Motor neuron (in vitro differentiated cells): ENCODE data around the gene ACTR2. TPM values are rescaled to one million over a fixed set of nuclear protein-coding genes. Genes with fewer than 3 reads are reported as not detected.

Experiments used
- ATAC-seq, 8 experiments: fragments of 200-7000 bp; cut with Tn5 transposase; replicated peaks in 6 of 8; 2 replicates each; pipeline ENCODE4 v1.8.0; 2021; ENCODE audit warnings: mild to moderate bottlenecking in 8 of 8, moderate library complexity in 8 of 8
- H3K27ac ChIP-seq, 2 donors: fragments of 250-450 bp; sonication (Bioruptor Pico); 2 replicates each; pipeline ENCODE4 v1.9.0; 2021; ENCODE audit warnings: antibody characterized with exemption in 2 of 2, mild to moderate bottlenecking in 2 of 2, moderate library complexity in 1 of 2
- H3K4me1 ChIP-seq, 2 donors: fragments of 250-450 bp; sonication (Bioruptor Pico); replicated peaks in 1 of 2; 2 replicates each; pipeline ENCODE4 v1.6.1; 2021; ENCODE audit warnings: antibody characterized with exemption in 2 of 2, mild to moderate bottlenecking in 2 of 2, moderate library complexity in 1 of 2
- H3K4me3 ChIP-seq, 5 donors: fragments of 250-450 bp; sonication (Bioruptor Pico); 2 replicates each; pipeline ENCODE4 v1.9.0; 2021; ENCODE audit warnings: antibody characterized with exemption in 5 of 5, mild to moderate bottlenecking in 5 of 5, moderate library complexity in 4 of 5
- WGBS, 10 experiments: fragments of 450-650 bp; shearing (Covaris generic); methylation state at CpG; one replicate each; pipeline ENCODE4 v1.0.0; 2022; 5-methylcytosine and 5-hydroxymethylcytosine counted together
- in situ Hi-C, 9 experiments: fragments of 400-800 bp; cut with MboI; loops; one replicate each; pipeline ENCODE4 v1.15.0; 2021; ENCODE audit warnings: low sequenced_read_pairs in 9 of 9, low pct_unique_long_range_greater_than_20kb in 2 of 9; ENCODE audit not compliant: unreplicated experiment in 9 of 9
- total RNA-seq, 8 experiments: library from RNA; unstranded; fragments of 300-600 nt; gene quantifications; 2 replicates each; pipeline versions ENCODE4 v1.2.3 to v1.2.4, GENCODE V29; 2022

The ACTR2 gene
- total RNA-seq, 8 experiments from 2014 or later = 80.4 to 237 (median 123) TPM

DNA sequence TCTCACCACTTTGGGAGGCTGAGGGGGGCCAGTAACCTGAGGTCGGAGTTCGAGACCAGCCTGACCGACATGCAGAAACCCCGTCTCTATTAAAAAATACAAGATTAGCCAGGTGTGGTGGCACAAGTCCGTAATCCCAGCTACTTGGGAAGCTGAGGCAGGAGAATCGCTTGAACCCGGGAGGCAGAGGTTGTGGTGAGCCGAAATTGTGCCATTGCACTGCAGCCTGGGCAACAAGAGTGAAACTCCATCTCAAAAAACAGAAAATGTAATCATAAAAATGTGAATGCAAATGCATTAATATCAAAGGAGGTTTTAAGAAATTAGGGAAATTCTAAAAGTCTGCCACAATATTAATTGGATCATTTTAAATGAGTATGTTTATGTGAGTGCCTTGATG, 45.7 kb downstream of the ACTR2 start:
- WGBS, 10 experiments = 88 to 100% (median 100%) methylated on average over 1 to 8 of the region's 8 CpGs; no CpG with 5 or more reads in 4 of the 10 experiments
- H3K27ac ChIP-seq = no peak overlapping the region
- no peak overlapping the region for H3K4me3 ChIP-seq
- in situ Hi-C loops = loop anchor here in 4 of 9 experiments (25.0 kb wide), 3 partner anchors 164 to 289 kb away; partner anchors contain the start of gene SPRED2 (in 2 of the 4)
- H3K4me1 ChIP-seq = peaks cover 12 to 20% of the 10 kb centered on the region in 2 donors
- no peak for ATAC-seq

DNA sequence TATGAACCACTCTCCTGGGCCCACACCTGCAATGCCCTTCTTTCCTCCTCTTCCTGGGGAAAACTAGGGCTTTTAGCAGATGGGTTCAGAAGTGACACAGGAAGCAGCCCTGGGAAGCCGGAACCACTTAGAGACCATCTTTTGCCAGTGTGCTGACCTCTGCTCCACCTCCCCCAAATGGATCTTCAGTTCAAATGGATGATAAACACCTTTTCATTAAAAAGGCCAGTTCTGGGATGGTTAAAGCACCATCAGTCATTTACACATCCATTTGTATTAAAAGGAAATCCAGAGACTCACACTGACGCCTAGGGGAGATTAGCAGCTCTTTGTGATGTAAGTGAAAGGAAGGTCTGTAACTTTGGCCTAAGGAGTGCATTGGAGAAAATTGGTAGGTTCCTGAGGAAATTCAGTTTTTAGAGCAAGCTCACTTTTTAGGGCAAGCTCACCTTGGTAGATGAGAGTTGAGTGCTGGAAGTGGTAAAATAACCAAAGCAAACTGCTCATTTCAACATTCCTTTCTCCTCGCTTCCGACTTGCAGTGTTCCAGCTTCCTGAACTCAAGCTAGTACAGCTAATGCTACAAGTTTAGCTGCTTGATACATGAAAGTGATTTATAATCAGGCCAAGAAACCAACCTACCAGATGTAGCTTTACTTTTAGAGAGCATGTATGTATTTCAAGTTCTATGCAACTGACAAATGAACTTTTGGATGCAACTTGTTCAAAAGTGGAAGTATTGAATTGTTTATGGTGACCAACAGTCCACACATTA, 47.7 kb downstream of the ACTR2 start:
- WGBS, 10 experiments = 27 to 100% (median 55%) methylated on average over 1 to 3 of the region's 4 CpGs; no CpG with 5 or more reads in 3 of the 10 experiments

DNA sequence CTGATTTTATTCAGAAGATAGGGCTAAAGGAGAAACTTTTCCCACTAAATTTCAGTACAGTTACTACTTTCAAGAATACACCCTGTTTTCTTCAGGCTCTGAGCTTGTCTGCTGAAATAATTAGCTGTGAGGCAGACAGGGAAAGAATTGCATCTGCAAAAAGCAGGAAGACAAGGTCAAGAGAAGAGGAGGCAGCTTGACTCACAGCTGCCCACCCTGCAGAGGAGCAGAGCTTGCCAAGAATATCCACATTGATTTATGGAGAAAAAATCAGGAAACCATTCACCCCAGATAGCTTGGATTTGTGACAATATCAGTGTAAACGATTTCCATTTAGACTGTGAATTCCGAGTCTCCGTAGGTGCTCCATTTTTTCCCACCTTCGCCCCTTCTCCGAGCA, 49.0 kb downstream of the ACTR2 start:
- Histone ChIP-seq H3K4me1 (peaks cover 12 to 24% of the 10 kb centered on the region in 2 donors), H3K4me3 (no peak overlapping the region), H3K27ac (no peak overlapping the region)
- in situ Hi-C loops = loop anchor here in 2 of 9 experiments (25.0 kb wide), 2 partner anchors 161 to 286 kb away; partner anchors contain the start of gene SPRED2 (in 1 of the 2)
- 30 to 100% (median 63%) methylated on average over 1 to 5 of the region's 5 CpGs; no CpG with 5 or more reads in 2 of the 10 experiments for WGBS, 10 experiments
- peak in 6 of 8 experiments; percentile 17 to 61 (median 36) for ATAC-seq

More for the DNA sequence above, 47.7 kb downstream of the ACTR2 start:
- Histone ChIP-seq H3K27ac (no peak overlapping the region), H3K4me1 (peaks cover 12 to 24% of the 10 kb centered on the region in 2 donors), H3K4me3 (no peak overlapping the region)
- in situ Hi-C loops = loop anchor here in 2 of 9 experiments (25.0 kb wide), 2 partner anchors 162 to 287 kb away; partner anchors contain the start of gene SPRED2 (in 1 of the 2)
- peak in 1 of 8 experiments; percentile 25 for ATAC-seq

DNA sequence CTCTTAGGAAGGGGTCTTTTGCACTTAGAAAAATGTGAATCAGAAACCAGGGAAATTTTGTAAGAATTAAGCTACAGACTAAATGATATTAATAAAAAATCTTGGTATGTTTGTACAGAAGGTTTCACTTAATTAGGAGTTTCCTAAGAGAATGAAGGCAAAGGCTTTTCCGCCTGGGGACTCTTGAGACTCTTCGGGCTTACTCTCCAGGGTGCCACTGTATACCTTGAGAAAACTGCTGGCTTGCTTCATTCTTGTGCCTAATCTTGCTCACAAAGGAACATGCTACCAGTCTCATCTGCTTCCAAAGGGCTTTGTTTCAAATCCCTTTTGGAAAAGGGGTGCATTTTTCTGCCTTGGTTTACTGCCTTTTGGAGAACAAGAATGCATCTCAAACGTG, 49.5 kb downstream of the ACTR2 start:
- WGBS, 10 experiments = 0 to 90% (median 67%) methylated on average over 1 to 3 of the region's 3 CpGs
- Histone ChIP-seq H3K27ac (no peak overlapping the region), H3K4me3 (no peak overlapping the region), H3K4me1 (peaks cover 12 to 24% of the 10 kb centered on the region in 2 donors)
- in situ Hi-C loops = loop anchor here in 2 of 9 experiments (25.0 kb wide), 2 partner anchors 160 to 285 kb away; partner anchors contain the start of gene SPRED2 (in 1 of the 2)
- no peak for ATAC-seq

DNA sequence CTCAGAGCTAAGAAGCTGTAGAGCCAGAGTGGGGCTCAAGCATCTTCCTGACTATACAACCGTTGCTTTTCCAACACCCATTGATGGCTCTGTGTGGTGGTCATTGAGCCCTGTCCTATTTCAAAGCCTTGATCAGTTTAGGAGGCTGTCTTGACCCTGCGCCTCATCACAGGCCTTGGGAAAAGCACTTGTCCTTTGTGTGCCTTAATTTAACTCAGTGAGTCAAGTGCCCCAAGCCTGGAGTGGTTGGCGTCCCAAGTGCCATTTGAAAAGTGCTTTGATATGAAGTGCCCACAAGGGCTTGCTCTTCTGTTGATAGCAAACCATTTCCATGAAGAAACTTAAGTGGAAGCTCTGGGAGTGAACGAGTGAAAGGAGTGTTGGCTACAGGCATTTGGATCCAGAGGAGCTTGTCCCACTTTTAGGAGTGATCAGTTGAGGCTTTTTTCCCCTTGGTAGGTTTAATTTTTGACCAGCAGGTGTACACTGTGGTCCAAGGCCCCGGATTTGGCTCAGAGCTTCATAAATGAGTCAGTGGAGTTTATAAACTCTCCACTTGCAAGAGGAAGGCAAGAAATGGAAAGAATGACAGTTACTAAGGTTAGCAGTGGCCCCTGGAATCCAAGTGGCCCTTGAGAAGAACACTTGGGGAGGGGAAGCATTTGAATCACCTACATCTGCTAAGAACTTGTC, 50.3 kb downstream of the ACTR2 start:
- H3K27ac ChIP-seq = no peak overlapping the region
- no peak overlapping the region for H3K4me3 ChIP-seq
- 57 to 100% (median 82%) methylated on average over 1 to 4 of the region's 5 CpGs; no CpG with 5 or more reads in 1 of the 10 experiments for WGBS, 10 experiments
- H3K4me1 ChIP-seq = peaks cover 12 to 24% of the 10 kb centered on the region in 2 donors
- in situ Hi-C loops = loop anchor here in 2 of 9 experiments (25.0 kb wide), 2 partner anchors 159 to 284 kb away; partner anchors contain the start of gene SPRED2 (in 1 of the 2)
- no peak for ATAC-seq

DNA sequence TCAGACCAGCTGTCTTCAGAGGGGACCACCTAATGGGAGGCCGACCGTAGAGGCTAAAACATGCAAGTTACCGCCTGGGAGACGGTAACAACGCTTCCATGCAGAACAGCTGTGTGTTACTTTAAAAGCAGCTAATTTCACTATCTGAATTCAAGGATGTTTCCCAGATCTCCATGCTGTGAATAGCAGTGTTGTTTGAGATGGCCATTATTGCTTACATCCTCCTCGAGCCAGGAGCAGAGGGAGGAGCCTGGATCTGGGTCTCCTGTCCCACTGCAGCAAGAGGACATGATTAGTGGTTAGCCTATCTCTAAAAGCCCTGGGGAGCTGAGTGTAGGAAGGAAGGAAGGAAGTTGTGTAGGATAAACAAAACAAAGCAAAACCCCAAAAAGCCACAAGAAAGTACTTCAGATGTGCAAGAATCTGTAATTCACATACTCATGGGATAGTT, 50.9 kb downstream of the ACTR2 start:
- in situ Hi-C loops = loop anchor here in 2 of 9 experiments (25.0 kb wide), 2 partner anchors 159 to 284 kb away; partner anchors contain the start of gene SPRED2 (in 1 of the 2)
- 30 to 100% (median 75%) methylated on average over 1 to 5 of the region's 6 CpGs; no CpG with 5 or more reads in 2 of the 10 experiments for WGBS, 10 experiments
- ATAC-seq = peak in 1 of 8 experiments; percentile 17
- Histone ChIP-seq H3K4me1 (peaks cover 12 to 24% of the 10 kb centered on the region in 2 donors), H3K4me3 (no peak overlapping the region), H3K27ac (no peak overlapping the region)

DNA sequence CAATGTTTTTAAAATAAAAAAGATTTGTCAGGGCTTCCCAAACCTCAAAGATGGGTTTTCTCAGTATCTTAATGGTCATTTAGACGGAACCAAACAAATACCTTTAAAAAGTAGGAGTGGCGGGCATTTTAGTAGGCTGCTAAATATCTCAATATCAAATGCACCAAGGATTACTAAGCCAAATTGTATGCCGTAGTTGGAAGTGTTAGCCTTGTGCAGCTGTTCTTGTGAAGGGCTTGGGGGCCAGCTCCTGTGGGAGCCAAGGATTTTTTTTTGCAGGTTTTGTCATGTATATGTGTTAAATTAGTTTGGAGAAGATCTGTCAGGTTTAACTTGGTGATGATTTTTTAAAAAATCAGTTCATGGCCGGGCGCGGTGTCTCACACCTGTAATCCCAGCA, 52.1 kb downstream of the ACTR2 start:
- 80 to 100% (median 86%) methylated on average over 1 to 5 of the region's 6 CpGs; no CpG with 5 or more reads in 2 of the 10 experiments for WGBS, 10 experiments
- in situ Hi-C loops = loop anchor here in 2 of 9 experiments (25.0 kb wide), 2 partner anchors 158 to 283 kb away; partner anchors contain the start of gene SPRED2 (in 1 of the 2)
- peaks cover 12 to 24% of the 10 kb centered on the region in 2 donors for H3K4me1 ChIP-seq
- no peak overlapping the region for H3K4me3 ChIP-seq
- no peak overlapping the region for H3K27ac ChIP-seq
- ATAC-seq = no peak

DNA sequence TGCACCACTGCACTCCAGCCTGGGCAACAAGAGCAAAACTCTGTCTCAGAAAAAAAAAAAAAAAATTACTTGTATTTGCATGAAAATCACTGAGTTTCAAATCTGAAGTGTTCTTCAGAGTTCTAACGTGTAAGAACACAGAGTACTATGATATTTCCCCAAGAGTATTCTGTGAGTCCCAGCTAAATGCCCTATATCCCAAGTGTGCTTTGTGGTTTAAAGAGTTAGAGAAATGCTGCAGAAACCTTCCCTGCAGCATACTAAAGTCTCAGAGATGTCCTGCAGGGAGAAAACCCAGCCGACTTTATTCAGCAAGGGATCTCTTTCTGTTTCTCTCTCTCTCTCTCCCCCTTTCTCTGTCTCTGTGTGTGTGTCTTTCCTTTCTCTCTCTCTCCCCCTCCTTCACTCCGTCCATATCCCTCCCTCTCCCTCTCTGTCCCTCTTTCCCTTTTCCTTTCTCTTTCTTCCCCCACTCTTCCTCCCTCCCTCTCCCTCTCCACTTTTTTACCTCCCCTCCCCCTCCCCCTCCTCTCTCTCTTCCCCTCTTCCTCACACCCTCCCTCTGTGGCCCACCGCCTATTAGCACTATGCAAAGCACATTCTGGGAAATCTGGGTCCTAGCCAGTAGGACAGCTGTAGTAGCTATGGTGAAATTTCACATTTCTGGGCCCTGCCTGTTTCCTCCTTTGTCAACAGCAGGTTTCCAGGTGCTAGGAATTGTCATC, 54.2 kb downstream of the ACTR2 start:
- Histone ChIP-seq H3K4me3 (no peak overlapping the region), H3K27ac (no peak overlapping the region), H3K4me1 (peaks cover 2 to 8% of the 10 kb centered on the region in 2 donors)
- ATAC-seq = peak in 6 of 8 experiments; percentile 33 to 92 (median 81)
- in situ Hi-C loops = loop anchor here in 2 of 9 experiments (25.0 kb wide), 2 partner anchors 156 to 281 kb away; partner anchors contain the start of gene SPRED2 (in 1 of the 2)
- WGBS, 10 experiments = 0 to 20% (median 2%) methylated on average over 1 to 3 of the region's 4 CpGs; no CpG with 5 or more reads in 6 of the 10 experiments

DNA sequence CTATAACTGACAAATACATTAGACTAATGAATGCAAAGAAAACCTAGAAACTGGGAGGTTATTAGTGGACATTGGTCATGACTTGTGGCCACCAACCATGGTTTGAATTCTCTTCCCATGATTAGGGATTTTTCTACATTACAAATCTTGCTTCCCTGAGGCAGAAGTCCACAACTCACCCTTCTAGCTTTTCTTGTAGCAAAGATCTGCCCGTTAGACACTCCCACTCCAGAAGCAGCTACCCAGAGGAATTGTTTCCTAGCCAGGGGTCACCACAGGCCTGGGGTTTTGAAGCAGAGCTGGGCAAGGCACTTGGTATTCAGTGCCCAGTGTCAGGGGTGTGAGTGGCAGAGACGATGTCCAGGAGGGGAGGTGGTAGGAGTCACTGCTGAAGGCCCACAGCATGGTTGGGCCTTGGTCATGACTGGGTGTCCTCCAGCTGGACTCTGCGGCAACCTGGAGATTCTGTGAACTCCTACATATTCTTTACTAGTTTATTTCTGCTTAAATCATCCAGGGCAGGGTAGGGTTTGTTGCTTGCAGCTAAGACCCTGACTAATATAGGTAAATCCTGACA, 54.9 kb downstream of the ACTR2 start:
- no peak overlapping the region for H3K27ac ChIP-seq
- 0 to 72% (median 60%) methylated on average over 1 to 3 of the region's 3 CpGs; no CpG with 5 or more reads in 5 of the 10 experiments for whole genome bisulfite sequencing, 10 experiments
- H3K4me1 ChIP-seq = peaks cover 0 to 4% of the 10 kb centered on the region in 2 donors
- ATAC-seq = peak in 5 of 8 experiments; percentile 28 to 72 (median 58)
- in situ Hi-C loops = loop anchor here in 2 of 9 experiments (25.0 kb wide), 2 partner anchors 155 to 280 kb away; partner anchors contain the start of gene SPRED2 (in 1 of the 2)
- no peak overlapping the region for H3K4me3 ChIP-seq

DNA sequence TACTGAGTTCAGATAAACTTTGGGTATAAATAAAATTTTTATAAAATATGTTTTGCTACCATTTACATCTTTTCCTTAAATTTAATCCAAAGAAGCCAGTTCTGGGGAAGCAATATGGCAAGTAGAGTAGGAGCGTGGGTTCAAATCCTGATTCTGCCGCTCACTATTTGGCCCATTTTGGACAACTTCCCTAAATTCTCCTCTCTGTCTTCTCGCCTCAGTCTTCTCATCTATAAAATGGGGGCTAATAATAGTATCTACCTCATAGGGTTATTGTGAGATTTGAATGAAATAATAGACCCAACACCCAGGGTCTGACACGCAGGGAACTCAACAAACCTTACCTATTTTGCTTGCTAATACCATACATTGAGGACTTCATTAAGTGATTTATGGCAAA, 59.7 kb downstream of the ACTR2 start:
- Histone ChIP-seq H3K4me3 (no peak overlapping the region), H3K27ac (no peak overlapping the region), H3K4me1 (peaks cover 0 to 3% of the 10 kb centered on the region in 2 donors)
- 83 to 100% (median 94%) methylated on average over 1 to 4 of the region's 4 CpGs for WGBS, 10 experiments
- in situ Hi-C loops = loop anchor here in 2 of 9 experiments (25.0 kb wide), 2 partner anchors 150 to 275 kb away; partner anchors contain the start of gene SPRED2 (in 1 of the 2)
- no peak for ATAC-seq
